Measurements from ENCODE around the gene XK.

Gene XK

GRCh38 chrX:37685381-37686359, at the start of gene XK:
XK (plus strand) TSS chrX:37685791; CDS start chrX:37685962, 171 bp downstream.
- Histone ChIP-seq H3K4me3 (ENCODE audit: low read depth, low read length, poor library complexity, severe bottlenecking) (peak within 1 kb of the TSS; percentile 54), H3K4me1 (ENCODE audit: insufficient read depth, low read length, severe bottlenecking) (peaks cover 3% of the 10 kb centered on the region), H3K27ac (ENCODE audit: low read depth, low read length, poor library complexity, severe bottlenecking) (no peak within 1 kb of the TSS), H3F3A (ENCODE audit: insufficient read depth, low read length) (no peaks in the 10 kb centered on the region), H3K9me2 (ENCODE audit: low read depth, low read length) (no peaks in the 10 kb centered on the region), H3K4me2 (ENCODE audit: low read length) (peak within 1 kb of the TSS; percentile 50), H3K36me3 (ENCODE audit: insufficient read depth, low read length) (no peaks in the 10 kb centered on the region), H3K9me3 (ENCODE audit: low read length) (no peaks in the 10 kb centered on the region), H3K9ac (ENCODE audit: low read length) (no peak within 1 kb of the TSS; the same call in 1 of the 2 replicates), H3K27me3 (ENCODE audit: insufficient read depth, low read length) (no peaks in the 10 kb centered on the region), H3K79me2 (ENCODE audit: insufficient read depth, low read length) (no peaks in the 10 kb centered on the region), H4K20me1 (ENCODE audit: insufficient read depth, low read length) (no peaks in the 10 kb centered on the region), H2AFZ (ENCODE audit: low read length) (no peak within 1 kb of the TSS)
- TF ChIP-seq EZH2 (IDR thresholded peaks at IDR 0.05; ENCODE audit: borderline replicate concordance, low read length) (no peak), CTCF (IDR thresholded peaks at IDR 0.05; ENCODE audit: low read length) (no peak)

- Histone ChIP-seq H3K9me3 (ENCODE audit: low read length) (no peaks in the 10 kb centered on the region), H4K20me1 (ENCODE audit: insufficient read depth, low read length) (no peaks in the 10 kb centered on the region), H3K79me2 (ENCODE audit: insufficient read depth, low read length) (no peaks in the 10 kb centered on the region), H3K27me3 (ENCODE audit: insufficient read depth, low read length) (no peaks in the 10 kb centered on the region), H3K27ac (ENCODE audit: low read depth, low read length, poor library complexity, severe bottlenecking) (no peak overlapping the region), H3K4me2 (ENCODE audit: low read length) (no peak overlapping the region), H3K9me2 (ENCODE audit: low read depth, low read length) (no peaks in the 10 kb centered on the region), H2AFZ (ENCODE audit: low read length) (no peak overlapping the region), H3K9ac (ENCODE audit: low read length) (no peak overlapping the region), H3K36me3 (ENCODE audit: insufficient read depth, low read length) (no peaks in the 10 kb centered on the region), H3F3A (ENCODE audit: insufficient read depth, low read length) (no peaks in the 10 kb centered on the region), H3K4me1 (ENCODE audit: insufficient read depth, low read length, severe bottlenecking) (no peaks in the 10 kb centered on the region), H3K4me3 (ENCODE audit: low read depth, low read length, poor library complexity, severe bottlenecking) (no peak overlapping the region)
- TF ChIP-seq CTCF (IDR thresholded peaks at IDR 0.05; ENCODE audit: low read length) (no peak), EZH2 (IDR thresholded peaks at IDR 0.05; ENCODE audit: borderline replicate concordance, low read length) (no peak)
Measured at GRCh38 chrX:37638047-37638446, 47.5 kb upstream of the XK start.

- Histone ChIP-seq H3K4me1 (ENCODE audit: insufficient read depth, low read length, severe bottlenecking) (no peaks in the 10 kb centered on the region), H3K36me3 (ENCODE audit: insufficient read depth, low read length) (no peaks in the 10 kb centered on the region), H3K9me2 (ENCODE audit: low read depth, low read length) (no peaks in the 10 kb centered on the region), H3K4me2 (ENCODE audit: low read length) (no peak overlapping the region), H4K20me1 (ENCODE audit: insufficient read depth, low read length) (no peaks in the 10 kb centered on the region), H3K27me3 (ENCODE audit: insufficient read depth, low read length) (no peaks in the 10 kb centered on the region), H3F3A (ENCODE audit: insufficient read depth, low read length) (no peaks in the 10 kb centered on the region), H3K9me3 (ENCODE audit: low read length) (no peaks in the 10 kb centered on the region), H3K79me2 (ENCODE audit: insufficient read depth, low read length) (no peaks in the 10 kb centered on the region), H2AFZ (ENCODE audit: low read length) (no peak overlapping the region), H3K27ac (ENCODE audit: low read depth, low read length, poor library complexity, severe bottlenecking) (no peak overlapping the region), H3K4me3 (ENCODE audit: low read depth, low read length, poor library complexity, severe bottlenecking) (no peak overlapping the region), H3K9ac (ENCODE audit: low read length) (no peak overlapping the region)
- TF ChIP-seq EZH2 (IDR thresholded peaks at IDR 0.05; ENCODE audit: borderline replicate concordance, low read length) (no peak), CTCF (IDR thresholded peaks at IDR 0.05; ENCODE audit: low read length) (no peak)
Measured at GRCh38 chrX:37640142-37640541, 45.4 kb upstream of the XK start.
